Inflammatory macrophage (primary cell): Measurements from ENCODE around the gene POLR2C.
"Not testable (repeated sequence)": the region's sequence is repeated elsewhere in the genome, so short reads cannot be mapped to it uniquely, and the experiment has no call there.

Source experiments
- DNase-seq, 2 donors: peaks; one replicate each; pipeline ENCODE4 v3.0.0-alpha.2; 2020 to 2022
- total RNA-seq, 18 experiments: gene quantifications; one replicate each; lab custom pipeline; 2026; ENCODE audit warnings: mixed read lengths in 6 of 18, inconsistent platforms in 2 of 18; lab: John Stamatoyannopoulos, UW

Gene POLR2C
- total RNA-seq = 20.9 to 57.3 (median 40.0) reads per million in 18 experiments

GRCh38 chr16:57462209-57462977, at the start of gene POLR2C:
POLR2C (plus strand) TSS chr16:57462679; CDS start chr16:57462725, 46 bp downstream.
- DNase-seq = peak; percentile 87 to 92

GRCh38 chr16:57413301-57413730, 49.2 kb upstream of the POLR2C start:
- peak; percentile 29 to 46 for DNase-seq

GRCh38 chr16:57413733-57414132, 48.7 kb upstream of the POLR2C start:
- no peak for DNase-seq

- no peak for DNase-seq
Measured at GRCh38 chr16:57416084-57416483, 46.4 kb upstream of the POLR2C start.

GRCh38 chr16:57419506-57419905, 43.0 kb upstream of the POLR2C start:
- no peak for DNase-seq

GRCh38 chr16:57422026-57422944, 40.2 kb upstream of the POLR2C start:
- DNase-seq = peak; percentile 47 to 53

- DNase-seq = no peak
Measured at GRCh38 chr16:57423152-57423551, 39.3 kb upstream of the POLR2C start.

GRCh38 chr16:57424583-57424982, 37.9 kb upstream of the POLR2C start:
- DNase-seq = no peak

GRCh38 chr16:57426356-57426755, 36.1 kb upstream of the POLR2C start:
- DNase-seq = no peak

- no peak for DNase-seq
Measured at GRCh38 chr16:57427307-57427706, 35.2 kb upstream of the POLR2C start.

GRCh38 chr16:57427824-57428223, 34.7 kb upstream of the POLR2C start:
- DNase-seq = no peak

GRCh38 chr16:57430955-57431354, 31.5 kb upstream of the POLR2C start:
- DNase-seq = peak; percentile 30 to 56

- no peak for DNase-seq
Measured at GRCh38 chr16:57432505-57432904, 30.0 kb upstream of the POLR2C start.

GRCh38 chr16:57432989-57433388, 29.5 kb upstream of the POLR2C start:
- DNase-seq = no peak

- no peak for DNase-seq
Measured at GRCh38 chr16:57434003-57434402, 28.5 kb upstream of the POLR2C start.

- no peak for DNase-seq
Measured at GRCh38 chr16:57435838-57436237, 26.6 kb upstream of the POLR2C start.

- DNase-seq = not testable (repeated sequence)
Measured at GRCh38 chr16:57439947-57440346, 22.5 kb upstream of the POLR2C start.

- DNase-seq = not testable (repeated sequence)
Measured at GRCh38 chr16:57440551-57440950, 21.9 kb upstream of the POLR2C start.

GRCh38 chr16:57444711-57445110, 17.8 kb upstream of the POLR2C start:
- DNase-seq = no peak

GRCh38 chr16:57445510-57445909, 17.0 kb upstream of the POLR2C start:
- DNase-seq = no peak

GRCh38 chr16:57446531-57447185, 15.8 kb upstream of the POLR2C start:
- DNase-seq = peak in 1 of 2 donors; percentile 34

- DNase-seq = peak; percentile 94 to 96
Measured at GRCh38 chr16:57447186-57447962, 15.1 kb upstream of the POLR2C start, which contains the start of the genes CIAPIN1 and COQ9. CIAPIN1 (minus strand) TSS chr16:57447385; CDS start chr16:57440928, 6,457 bp downstream. COQ9 (plus strand) TSS chr16:57447479; CDS start chr16:57447506, 27 bp downstream.
